ENCODE data around the gene IFFO2.

IFFO2 gene

GRCh38 chr1:18970762-18971161, 14.3 kb upstream of the IFFO2 start:
- DNase-seq: no peak

GRCh38 chr1:18970358-18970757, 13.9 kb upstream of the IFFO2 start:
- no peak for DNase-seq

GRCh38 chr1:18967066-18967690, 10.7 kb upstream of the IFFO2 start:
- no peak for DNase-seq

GRCh38 chr1:18965206-18966173, 9.0 kb upstream of the IFFO2 start:
- no peak for DNase-seq

GRCh38 chr1:18963968-18964367, 7.5 kb upstream of the IFFO2 start:
- DNase-seq: no peak

GRCh38 chr1:18962855-18963737, 6.6 kb upstream of the IFFO2 start:
- DNase-seq: peak; percentile 38

GRCh38 chr1:18962121-18962721, 5.7 kb upstream of the IFFO2 start:
- DNase-seq: peak; percentile 34

- no peak for DNase-seq
Observed at GRCh38 chr1:18960821-18961220, 4.3 kb upstream of the IFFO2 start.

GRCh38 chr1:18960409-18960808, 3.9 kb upstream of the IFFO2 start:
- no peak for DNase-seq

GRCh38 chr1:18959591-18959990, 3.1 kb upstream of the IFFO2 start:
- DNase-seq: no peak

- DNase-seq: no peak
Observed at GRCh38 chr1:18957532-18958300, 1.2 kb upstream of the IFFO2 start.

GRCh38 chr1:18957136-18957521, 653 bp upstream of the IFFO2 start:
- peak; percentile 73 for DNase-seq

GRCh38 chr1:18955441-18956192, 859 bp downstream of the IFFO2 start:
- DNase-seq: peak; percentile 80

- DNase-seq: no peak
Observed at GRCh38 chr1:18955131-18955440, 1.4 kb downstream of the IFFO2 start.

- DNase-seq: no peak
Observed at GRCh38 chr1:18954270-18955071, 2.0 kb downstream of the IFFO2 start.

- no peak for DNase-seq
Observed at GRCh38 chr1:18953731-18954231, 2.7 kb downstream of the IFFO2 start.

GRCh38 chr1:18951818-18952391, 4.6 kb downstream of the IFFO2 start:
- peak; percentile 90 for DNase-seq

- DNase-seq: no peak
Observed at GRCh38 chr1:18951416-18951815, 5.1 kb downstream of the IFFO2 start.

GRCh38 chr1:18950401-18951026, 6.0 kb downstream of the IFFO2 start:
- no peak for DNase-seq

Data from activated CD8-positive, alpha-beta memory T cell treated with anti-CD3 and anti-CD28 coated beads, Interleukin-2, amount 50 U/mL, for 48 hours (primary cell).